KG1 (cell line): ENCODE data around the gene PCA3.

Experiments used
- DNase-seq: peaks from one replicate; lab custom pipeline; 2025; lab: John Stamatoyannopoulos, UW

PCA3 gene

DNA sequence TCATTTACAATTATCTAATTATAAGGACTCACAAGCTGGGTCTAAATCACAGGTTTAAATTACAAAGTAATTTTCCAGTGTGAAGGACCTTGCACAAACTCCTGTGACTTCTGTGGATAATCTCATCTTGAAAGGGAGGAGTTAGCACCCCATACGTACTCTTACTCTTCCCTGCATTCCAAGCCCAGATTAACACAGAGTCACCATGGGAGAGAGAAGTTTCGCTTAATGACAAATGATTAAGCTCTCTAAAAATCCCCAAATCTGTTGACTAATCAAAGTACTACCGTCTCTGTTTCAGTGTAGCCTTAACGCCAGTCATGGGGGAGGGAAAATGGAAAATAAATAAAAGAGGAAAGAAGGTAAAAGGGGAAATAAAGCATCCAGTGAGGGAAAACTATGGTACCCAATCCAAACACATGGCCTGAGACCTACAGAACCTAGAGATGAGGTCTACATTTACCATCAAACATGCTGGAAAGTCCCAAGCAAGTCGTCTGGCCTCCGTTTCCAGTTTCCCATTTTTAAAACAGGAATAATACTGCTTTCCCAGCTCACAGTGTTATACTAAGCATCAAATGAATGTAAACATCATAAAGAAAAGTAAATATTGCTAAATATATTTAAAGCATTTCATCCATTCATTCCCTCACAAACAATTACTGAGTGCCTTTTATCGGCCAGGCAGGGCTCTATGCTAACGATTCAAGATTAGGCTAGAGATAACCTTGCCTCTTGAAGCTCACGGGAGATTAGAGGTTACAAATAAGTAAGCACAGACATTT lies 63.2 kb downstream of the PCA3 start:
- no peak for DNase-seq

GRCh38 chr9:76828447-76828846 lies 64.2 kb downstream of the PCA3 start:
- DNase-seq, result no peak

- DNase-seq, result no peak
These were observed 71.5 kb downstream of the PCA3 start for GRCh38 chr9:76835571-76836283.
